Measurements from ENCODE around the gene ITPR3.

The ITPR3 gene

DNA sequence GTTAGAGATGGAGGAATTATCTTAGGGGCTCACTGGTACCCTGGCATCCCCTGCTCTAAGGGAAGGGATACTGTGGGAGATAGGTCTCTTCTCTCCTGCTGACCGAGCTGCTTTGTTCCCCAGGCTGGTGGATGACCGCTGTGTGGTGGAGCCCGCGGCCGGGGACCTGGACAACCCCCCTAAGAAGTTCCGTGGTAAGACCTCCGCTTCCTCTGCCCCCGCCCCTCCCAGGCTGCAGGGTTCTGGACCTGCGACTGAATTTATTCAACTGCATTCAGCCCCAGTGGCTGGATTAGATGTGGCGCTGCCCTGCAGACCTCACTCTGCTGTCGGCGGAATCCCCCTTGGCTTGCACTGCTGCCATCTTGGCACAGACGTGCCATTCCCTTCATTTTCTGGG lies 19.2 kb downstream of the ITPR3 start:
- no peak for DNase-seq

DNA sequence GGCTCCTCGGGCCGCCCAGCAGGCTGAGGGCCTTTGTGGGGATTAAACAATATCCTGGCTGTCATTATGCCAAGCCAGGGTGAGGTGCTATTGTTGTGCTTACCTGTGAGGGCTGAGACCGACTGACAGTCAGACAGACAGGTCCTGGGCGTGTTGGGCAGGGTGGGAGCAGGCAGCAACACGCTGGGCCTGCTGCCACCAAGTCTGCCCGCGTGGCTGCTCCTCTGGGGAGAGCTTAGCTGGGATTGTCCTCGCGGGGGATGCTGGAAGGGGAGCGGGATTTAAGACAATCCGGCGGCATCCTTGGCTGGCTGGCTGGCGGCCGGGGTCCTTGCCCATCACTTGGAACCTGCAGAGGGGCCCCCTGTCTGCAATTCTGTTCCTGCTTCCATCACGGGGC lies 20.0 kb downstream of the ITPR3 start:
- no peak for DNase-seq

DNA sequence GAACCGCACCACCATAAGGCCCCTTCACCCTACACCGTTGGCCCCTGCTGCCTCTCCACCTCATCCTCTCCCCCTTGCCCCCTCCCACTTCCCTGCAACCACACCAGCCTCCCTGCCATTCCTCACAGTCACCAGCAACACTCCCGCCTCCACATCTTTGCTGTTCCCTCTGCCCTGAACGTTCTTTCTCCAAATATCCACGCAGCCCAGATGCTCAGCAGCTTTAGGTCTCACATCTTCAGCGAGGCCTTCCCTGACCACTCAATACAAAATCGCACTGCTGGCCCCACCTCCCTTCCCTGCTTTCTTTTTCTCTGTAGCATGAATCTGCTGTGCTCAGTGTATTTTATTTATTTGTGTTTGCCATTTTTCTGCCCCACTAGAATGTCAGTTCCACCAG lies 20.5 kb downstream of the ITPR3 start:
- DNase-seq: no peak

DNA sequence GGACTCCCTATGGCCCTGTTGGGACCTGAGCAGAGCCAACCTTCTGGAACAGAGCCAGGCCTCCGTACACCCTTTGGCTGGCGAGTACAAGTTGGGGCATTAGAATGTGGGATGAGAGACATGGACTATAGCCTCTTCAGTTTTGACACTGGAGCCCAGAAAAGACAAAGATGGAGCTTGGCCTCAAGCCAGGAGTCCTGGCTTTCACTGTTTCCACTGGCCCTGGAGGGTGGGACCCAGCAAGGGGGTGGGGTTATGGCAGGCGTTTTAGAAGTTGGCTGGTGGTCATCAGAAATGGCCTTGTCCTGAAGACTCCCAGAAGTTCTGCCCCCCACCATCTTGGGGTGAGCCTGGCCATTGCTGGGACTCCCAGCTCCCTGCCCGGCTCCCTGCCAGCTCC lies 21.8 kb downstream of the ITPR3 start:
- DNase-seq: no peak

DNA sequence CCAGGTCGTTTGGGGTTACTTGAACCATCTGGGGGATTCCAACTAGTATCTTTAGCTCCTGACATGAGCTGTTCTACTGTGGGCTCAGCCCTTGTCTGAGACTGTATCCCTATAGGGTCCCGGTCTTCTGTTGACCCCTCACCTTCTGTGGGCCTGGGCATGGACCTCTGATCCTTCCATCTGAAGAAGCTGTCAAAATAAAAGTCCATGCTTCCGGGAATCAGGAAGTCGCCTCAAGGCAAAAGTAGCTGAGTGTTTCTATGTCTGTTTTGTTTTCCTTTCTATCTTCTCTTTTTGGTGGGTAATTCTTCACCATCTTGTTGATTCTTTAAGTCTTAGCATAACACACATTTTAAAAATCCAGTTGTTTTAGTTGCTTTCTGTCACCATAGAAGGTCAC lies 30.3 kb downstream of the ITPR3 start:
- DNase-seq: no peak

DNA sequence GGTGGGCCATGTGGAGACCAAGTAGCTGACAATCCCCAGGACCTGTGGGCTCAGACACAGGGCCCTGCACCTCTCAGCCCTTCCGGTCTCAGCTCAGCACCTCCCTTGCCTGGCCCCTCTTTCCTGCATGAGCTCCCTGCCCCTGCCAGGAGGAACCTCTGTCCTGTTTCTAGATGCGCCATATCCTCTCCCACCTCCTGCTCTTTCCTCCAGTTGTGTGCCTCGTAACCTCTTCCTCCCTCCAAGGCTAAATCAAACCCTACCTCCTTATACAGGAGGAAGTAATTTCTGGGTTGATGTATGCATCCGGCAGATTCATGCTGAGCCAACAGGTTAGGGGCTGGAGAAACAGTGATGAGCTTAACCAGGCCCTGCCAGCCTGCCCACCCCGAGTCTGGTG lies 30.9 kb downstream of the ITPR3 start:
- DNase-seq: no peak

DNA sequence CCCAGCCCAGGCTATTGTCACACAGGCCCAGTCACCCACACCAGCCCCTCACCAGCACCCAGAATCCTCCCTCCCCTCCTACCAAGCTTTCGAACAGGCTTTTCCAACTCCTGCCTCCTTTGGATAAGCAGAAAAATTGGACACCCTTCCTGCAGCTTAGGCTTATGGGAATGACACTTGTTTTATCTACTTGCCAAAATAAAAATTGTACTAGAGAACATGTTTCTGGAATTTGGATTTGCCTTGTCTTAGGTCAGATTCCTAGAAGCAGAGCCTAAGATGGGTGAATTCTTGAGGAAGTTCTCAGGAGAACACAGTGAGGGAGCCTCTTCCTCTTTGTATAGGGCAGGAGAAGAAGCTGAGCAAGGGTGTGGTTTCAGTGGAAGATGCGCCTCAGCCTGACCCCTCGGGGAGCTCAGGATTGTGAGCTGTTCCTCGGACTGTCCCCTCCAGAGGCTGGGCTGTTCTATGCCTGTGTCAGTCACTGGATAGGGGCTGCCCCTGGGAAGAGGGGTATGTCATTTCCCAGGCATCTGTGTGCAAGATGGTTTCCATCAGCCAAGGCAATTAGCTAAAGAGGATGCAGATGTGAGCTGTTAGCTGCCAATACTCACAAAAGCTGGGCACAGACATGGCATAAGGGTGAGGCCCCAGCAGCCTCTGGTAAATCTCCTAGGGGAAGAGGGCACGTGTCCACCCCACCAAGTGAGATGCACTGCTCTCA lies 33.9 kb downstream of the ITPR3 start:
- no peak for DNase-seq

DNA sequence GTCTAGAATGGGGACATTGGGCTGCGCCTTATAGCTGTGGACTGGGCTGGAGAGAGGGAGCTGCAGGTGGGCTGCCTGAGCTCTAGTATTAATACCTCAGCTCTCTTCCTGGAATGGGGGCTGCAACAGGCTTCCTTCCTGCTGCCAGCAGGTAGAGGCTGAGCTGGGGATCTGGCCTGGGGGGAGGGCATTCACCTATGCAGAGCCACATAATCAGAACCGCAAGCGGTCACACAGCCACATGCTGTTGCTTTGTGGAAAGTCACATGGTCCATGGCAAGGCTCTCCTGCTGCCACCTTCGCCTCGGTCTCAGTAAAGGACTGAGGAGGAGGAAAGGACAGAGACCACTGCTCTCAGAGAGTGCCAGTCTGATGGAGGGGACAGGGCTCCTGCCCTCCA lies 35.7 kb downstream of the ITPR3 start:
- DNase-seq: no peak

DNA sequence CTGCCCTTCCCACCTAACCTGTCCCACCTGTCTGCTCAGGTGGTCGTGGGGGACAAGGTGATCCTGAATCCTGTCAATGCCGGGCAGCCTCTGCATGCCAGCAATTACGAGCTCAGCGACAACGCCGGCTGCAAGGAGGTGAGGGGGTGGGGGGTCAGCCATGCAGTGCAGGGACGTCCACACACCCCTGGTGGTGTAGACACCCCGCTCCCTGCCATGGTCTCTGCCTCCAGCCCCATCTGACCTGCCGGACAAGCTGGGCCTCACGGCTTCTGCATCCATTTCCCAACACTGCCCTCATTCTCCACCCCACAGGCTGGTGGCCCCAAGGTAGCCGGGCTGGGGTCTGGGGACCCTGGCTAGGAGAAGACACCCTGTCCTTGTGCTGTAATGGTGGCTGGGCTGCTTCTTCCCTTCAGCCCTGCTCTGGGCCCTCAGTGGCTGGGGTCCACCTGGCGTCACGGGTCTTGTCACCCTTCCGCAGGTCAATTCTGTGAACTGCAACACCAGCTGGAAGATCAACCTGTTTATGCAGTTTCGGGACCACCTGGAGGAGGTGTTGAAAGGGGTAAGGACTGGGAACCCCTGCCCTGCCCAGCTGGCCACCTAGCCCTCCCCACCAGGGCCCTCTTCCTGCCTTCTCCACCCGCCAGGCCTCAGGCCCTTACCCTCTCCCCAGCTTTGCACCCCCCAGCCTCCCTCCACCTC lies 38.0 kb downstream of the ITPR3 start:
- no peak for DNase-seq

DNA sequence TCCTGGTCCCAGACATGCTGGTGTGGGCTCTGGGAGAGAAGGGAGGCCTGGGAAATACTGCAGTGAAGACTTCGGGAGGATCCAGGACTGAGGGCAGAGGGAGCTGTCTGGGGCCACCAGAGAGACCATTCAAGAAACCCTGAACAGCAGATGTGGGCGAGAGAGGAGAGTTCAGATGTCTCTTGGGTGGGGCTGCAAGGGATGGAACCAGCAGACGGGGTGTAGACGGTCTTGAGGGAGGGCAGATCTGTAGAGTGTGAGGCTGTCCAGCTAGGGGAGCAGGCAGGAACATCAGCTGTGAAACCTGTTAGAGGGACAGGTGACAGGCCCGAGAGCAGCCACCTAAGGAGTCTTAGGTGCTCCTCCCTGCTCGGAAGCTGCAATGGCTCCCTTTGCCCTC lies 38.9 kb downstream of the ITPR3 start:
- DNase-seq: no peak

DNA sequence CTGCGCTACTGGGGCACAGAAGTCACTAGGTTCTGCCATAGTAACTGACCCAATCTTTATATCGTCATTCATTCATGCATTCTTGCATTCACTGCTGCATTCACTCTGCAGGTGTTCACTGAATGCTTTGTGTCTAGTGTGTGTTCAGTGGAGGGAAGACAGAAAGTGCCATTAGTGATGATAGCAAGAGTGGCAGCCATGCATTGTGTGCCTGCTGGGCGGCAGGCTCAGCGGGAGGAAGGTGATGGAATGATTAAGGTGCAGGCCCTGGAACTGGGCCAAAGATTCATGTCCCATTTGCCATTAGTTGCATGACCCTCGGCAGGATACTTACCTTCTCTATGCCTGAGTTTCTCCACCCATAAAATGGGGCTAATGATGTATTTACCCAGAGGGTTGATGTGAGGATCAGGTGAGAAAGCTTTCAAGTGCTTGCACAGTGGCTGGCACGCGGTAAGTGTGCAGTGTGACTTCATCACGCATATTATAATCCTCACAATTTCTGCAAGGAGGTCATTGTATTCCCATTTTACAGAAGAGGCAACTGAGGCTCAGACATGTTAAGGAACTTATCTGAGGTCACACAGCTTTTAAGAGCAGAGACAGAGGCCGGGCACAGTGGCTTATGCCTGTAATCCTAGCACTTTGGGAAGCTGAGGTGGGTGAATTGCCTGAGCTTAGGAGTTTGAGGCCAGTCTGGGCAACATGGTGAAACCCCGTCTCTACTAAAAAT lies 40.1 kb downstream of the ITPR3 start:
- DNase-seq: no peak

DNA sequence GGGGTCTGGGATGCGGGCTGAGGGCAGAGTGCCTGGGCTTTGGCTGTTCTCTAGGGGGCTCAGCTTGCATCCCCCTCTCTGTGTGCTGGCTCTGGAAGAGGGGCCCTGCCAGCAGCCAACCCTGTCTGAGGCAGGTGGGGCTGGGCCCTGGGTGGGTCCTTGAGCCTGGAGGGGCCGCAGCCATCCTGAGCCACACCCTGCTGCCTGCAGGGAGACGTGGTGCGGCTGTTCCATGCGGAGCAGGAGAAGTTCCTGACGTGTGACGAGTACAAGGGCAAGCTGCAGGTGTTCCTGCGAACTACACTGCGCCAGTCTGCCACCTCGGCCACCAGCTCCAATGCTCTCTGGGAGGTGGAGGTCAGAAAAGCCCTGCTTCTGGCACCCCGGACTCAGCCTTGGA lies 41.2 kb downstream of the ITPR3 start:
- no peak for DNase-seq

DNA sequence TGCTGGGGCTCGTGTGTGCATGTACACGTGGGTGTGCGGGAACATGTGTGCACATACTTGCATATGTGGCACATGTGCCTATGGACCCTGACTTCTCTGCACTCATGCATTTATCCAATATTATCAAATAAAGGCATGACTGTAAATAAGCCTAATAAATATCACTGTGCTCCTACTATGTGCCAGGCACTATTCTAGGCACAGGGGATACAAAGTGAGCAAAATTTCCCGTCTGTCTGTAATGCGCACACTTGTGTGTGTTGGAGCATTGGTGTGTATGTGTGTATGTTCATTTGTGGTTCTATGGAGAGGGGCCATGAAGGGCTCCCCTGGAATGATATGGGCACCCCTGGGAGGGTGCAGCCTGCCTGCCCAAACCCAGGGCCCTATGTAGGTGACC lies 41.9 kb downstream of the ITPR3 start:
- no peak for DNase-seq

DNA sequence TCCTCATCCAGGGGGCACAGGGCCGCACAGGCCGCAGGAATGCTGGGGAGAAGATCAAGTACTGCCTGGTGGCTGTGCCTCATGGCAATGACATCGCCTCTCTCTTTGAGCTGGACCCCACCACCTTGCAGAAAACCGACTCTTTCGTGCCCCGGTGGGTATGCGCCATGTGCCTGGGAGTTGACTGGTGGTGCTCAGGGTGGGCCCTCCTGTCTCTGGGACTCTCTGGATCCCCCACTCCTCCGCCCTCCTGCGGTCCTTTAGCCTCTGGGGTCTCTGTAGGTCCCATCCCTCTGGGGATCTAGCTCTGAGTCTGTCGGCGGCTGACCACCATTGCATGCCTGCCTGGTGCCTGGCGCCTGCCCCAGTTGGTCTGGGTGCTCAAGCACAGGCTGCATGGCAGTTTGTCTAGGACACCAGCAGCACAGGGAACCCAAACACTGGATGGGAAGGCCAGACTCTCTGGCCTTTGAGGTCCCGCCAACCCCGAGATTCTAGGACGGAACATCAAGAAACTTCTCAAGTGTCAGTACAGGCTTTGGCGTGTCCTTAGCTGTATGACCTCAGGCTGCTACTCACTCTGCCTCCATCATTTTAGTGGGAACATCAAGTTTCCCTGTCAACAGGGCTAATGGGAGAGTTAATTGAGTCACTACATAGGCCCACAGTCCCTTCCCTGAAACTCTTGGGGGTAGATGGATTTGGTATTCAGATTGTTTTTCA lies 42.8 kb downstream of the ITPR3 start:
- DNase-seq: no peak

DNA sequence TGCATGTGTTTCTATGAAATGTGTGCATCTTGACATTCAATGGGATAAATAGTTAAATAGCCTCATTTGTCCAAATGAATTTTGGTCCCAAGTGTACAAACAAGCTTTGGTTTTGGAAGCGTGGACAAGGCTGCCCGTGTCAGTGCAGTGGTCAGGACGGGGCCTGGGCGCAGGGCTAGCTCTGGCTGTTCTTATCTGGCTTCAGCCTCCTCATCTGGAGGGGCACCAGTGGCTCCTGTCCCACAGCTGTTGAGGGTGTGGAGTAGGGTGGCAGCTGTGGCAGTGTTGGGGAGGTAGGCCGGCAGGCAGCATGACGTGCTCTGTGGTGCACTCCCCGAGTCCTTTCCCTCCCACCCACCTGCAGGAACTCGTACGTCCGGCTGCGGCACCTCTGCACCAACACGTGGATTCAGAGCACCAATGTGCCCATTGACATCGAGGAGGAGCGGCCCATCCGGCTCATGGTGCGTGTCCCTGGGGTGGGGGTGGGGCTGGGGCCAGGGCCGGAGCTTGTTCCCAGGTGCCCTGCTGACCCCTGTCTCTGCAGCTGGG lies 43.5 kb downstream of the ITPR3 start:
- no peak for DNase-seq

DNA sequence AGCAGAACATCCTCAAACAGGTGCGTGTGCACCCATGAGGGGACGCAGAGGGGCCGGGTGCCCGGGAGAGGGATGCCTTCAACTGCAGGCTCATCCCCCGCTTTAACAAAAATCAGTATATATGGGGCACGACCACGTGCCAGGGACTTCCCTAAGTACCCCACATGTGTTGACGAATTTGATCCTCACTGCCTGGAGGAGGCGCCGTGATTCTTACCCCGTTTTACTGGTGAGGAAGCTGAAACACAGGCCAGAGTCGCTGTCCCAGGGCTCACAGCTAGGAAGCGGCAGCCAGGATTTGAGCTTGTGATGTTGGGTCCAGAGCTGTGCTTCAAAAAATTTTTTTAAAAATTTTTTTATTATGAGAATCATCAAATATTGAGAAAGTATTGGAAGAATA lies 44.8 kb downstream of the ITPR3 start:
- no peak for DNase-seq

DNA sequence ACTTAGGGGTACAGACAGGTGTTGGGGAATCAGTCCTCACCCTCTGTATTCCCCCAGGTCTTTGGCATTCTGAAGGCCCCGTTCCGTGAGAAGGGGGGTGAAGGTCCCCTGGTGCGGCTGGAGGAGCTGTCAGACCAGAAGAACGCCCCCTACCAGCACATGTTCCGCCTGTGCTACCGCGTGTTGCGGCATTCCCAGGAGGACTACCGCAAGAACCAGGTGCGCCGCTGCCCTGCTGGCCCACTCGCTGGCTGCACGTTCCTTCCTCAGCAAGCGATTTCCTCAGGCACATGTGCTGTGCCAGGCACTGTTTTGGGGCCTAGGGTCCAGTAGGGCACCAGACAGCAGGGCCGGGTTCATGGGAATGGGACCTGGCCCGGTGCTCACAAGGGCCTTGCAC lies 46.0 kb downstream of the ITPR3 start:
- no peak for DNase-seq

DNA sequence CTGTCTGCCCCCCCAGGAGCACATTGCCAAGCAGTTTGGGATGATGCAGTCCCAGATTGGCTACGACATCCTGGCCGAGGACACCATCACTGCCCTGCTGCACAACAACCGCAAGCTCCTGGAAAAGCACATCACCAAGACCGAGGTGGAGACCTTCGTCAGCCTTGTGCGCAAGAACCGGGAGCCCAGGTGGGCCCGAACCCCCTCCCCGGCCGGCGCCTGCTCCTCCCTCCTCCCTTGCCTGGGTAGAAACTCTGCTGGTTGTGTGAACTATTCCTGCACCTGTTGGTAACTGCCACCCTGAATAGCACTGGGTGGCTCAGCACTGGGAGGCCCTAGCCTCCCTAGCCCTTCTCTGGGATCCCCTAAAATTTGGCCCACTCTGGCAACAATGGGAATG lies 46.7 kb downstream of the ITPR3 start:
- no peak for DNase-seq

DNA sequence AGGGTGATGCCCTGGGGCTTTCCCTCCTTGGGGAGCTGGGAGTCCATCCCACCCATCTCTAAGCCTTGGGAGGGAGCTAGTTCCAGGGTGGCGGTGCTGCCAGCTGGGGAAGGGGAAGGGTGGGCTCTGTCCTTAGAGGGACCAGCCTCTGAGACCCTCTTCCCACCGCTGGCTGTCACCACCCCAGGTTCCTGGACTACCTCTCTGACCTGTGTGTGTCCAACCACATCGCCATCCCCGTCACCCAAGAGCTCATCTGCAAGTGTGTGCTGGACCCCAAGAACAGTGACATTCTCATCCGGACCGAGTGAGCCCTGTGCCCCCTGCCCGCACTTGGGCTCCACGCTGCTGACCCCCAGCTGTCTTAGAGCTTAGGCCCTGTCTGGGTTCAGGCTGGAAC lies 47.2 kb downstream of the ITPR3 start:
- no peak for DNase-seq

DNA sequence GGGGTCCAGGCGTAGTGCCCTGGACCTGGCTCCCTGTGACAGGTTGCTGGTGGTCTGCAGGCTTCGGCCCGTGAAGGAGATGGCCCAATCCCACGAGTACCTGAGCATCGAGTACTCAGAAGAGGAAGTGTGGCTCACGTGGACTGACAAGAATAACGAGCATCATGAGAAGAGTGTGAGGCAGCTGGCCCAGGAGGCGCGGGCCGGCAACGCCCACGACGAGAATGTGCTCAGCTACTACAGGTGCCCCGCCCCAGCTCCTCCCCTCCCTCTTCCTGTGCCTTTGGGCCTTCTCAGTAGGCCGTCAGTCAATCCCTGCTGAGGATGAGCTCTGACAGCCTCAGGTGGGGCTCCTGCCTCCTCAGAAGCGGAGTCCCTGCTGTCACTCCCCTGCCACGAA lies 47.8 kb downstream of the ITPR3 start:
- no peak for DNase-seq

DNA sequence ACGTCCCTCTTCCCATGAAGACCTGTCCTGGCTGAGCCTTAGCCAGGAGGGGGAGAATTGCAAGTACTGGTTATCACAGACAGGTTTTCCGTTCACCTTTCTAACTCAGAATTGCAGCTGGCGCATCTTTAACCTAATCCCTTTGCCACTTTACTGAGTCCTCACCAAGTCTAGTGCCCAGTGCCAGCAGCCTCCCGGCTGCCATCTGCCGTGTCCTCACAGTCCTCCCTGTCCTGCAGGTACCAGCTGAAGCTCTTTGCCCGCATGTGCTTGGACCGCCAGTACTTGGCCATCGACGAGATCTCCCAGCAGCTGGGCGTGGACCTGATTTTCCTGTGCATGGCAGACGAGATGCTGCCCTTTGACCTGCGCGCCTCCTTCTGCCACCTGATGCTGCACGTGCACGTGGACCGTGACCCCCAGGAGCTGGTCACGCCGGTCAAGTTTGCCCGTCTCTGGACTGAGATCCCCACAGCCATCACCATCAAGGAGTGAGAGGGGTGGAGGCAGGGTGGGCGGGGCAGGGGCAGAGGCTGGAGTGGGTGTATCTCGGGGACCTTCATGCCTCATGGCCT lies 49.1 kb downstream of the ITPR3 start:
- no peak for DNase-seq

DNA sequence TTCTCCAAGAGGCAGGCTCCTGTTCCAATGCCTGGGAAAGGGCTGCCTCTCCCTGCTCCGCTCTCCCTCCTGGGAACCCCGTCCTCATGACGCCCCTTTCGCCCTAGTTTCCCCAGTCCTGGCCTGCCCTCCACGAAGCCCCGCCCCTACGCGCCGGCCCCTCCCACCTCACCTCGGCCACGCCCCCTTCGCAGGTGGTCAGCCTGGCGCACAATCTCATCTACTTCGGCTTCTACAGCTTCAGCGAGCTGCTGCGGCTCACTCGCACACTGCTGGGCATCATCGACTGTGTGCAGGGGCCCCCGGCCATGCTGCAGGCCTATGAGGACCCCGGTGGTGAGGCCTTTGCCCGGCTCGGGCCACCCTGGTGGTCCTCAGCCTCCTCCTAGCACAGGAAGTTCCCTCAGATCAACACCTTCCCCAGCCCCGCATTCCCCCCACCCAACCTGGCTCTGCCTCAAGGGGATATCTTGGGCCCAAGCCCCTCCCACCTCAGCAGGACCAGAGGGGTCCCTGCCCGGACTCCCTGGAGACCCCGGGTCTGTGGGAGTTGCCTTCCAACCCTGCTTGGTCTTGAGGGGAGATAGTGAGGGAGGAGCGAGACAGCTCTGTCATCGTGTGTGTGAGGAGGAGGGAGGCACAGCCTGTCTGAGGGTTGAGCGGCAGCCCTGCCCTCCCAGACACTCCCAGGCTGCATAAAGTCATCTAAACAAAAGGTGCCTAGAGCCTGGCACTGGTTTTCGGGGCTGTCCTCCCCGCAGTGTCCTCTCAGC lies 50.0 kb downstream of the ITPR3 start:
- no peak for DNase-seq
